ENCODE results near the gene SERPINA3.
"Not testable (repeated sequence)": the region's sequence is repeated elsewhere in the genome, so short reads cannot be mapped to it uniquely, and the experiment has no call there.

SERPINA3 gene

GRCh38 chr14:94628578-94628977, 16.4 kb downstream of the SERPINA3 start:
- peak in 2 of 10 donors; percentile 10 to 24 for DNase-seq
- intact Hi-C loops (cut with DNase I) = no loop called here

GRCh38 chr14:94630396-94630795, 18.2 kb downstream of the SERPINA3 start:
- intact Hi-C loops (cut with DNase I) = no loop called here
- peak in 2 of 10 donors; percentile 58 to 71 for DNase-seq

GRCh38 chr14:94631050-94631449, 18.9 kb downstream of the SERPINA3 start:
- intact Hi-C loops (cut with DNase I) = no loop called here
- no peak for DNase-seq

- DNase-seq = peak in 1 of 10 donors; percentile 60
- intact Hi-C loops (cut with DNase I) = no loop called here
Measured at GRCh38 chr14:94631536-94632304, 19.5 kb downstream of the SERPINA3 start.

- DNase-seq = peak in 1 of 10 donors; percentile 72
Measured at GRCh38 chr14:94632305-94632590, 20.1 kb downstream of the SERPINA3 start.

GRCh38 chr14:94633121-94633520, 20.9 kb downstream of the SERPINA3 start:
- peak in 1 of 10 donors; percentile 79 for DNase-seq
- intact Hi-C loops (cut with DNase I) = no loop called here

More at GRCh38 chr14:94632305-94632590, 20.1 kb downstream of the SERPINA3 start:
- intact Hi-C loops (cut with DNase I) = no loop called here

- intact Hi-C loops (cut with DNase I) = no loop called here
- DNase-seq = no peak
Measured at GRCh38 chr14:94635154-94635553, 23.0 kb downstream of the SERPINA3 start.

- no peak for DNase-seq
- intact Hi-C loops (cut with DNase I) = no loop called here
Measured at GRCh38 chr14:94636744-94637412, 24.7 kb downstream of the SERPINA3 start.

- DNase-seq; intact Hi-C loops (cut with DNase I): not testable (repeated sequence)
Measured at GRCh38 chr14:94637814-94638213, 25.6 kb downstream of the SERPINA3 start.

GRCh38 chr14:94638339-94638738, 26.1 kb downstream of the SERPINA3 start:
- peak in 1 of 10 donors; percentile 44 for DNase-seq
- intact Hi-C loops (cut with DNase I) = no loop called here

GRCh38 chr14:94638961-94639817, 27.0 kb downstream of the SERPINA3 start:
- no peak for DNase-seq
- intact Hi-C loops (cut with DNase I) = no loop called here

- intact Hi-C loops (cut with DNase I) = no loop called here
- DNase-seq = no peak
Measured at GRCh38 chr14:94640721-94641631, 28.8 kb downstream of the SERPINA3 start.

- DNase-seq = no peak
- intact Hi-C loops (cut with DNase I) = no loop called here
Measured at GRCh38 chr14:94641632-94641955, 29.4 kb downstream of the SERPINA3 start.

- DNase-seq = no peak
- intact Hi-C loops (cut with DNase I) = no loop called here
Measured at GRCh38 chr14:94643316-94644101, 31.3 kb downstream of the SERPINA3 start.

GRCh38 chr14:94644102-94644535, 31.9 kb downstream of the SERPINA3 start:
- DNase-seq = no peak
- intact Hi-C loops (cut with DNase I) = no loop called here

- no peak for DNase-seq
- intact Hi-C loops (cut with DNase I) = no loop called here
Measured at GRCh38 chr14:94646066-94646465, 33.9 kb downstream of the SERPINA3 start.

GRCh38 chr14:94646481-94646880, 34.3 kb downstream of the SERPINA3 start:
- intact Hi-C loops (cut with DNase I) = no loop called here
- no peak for DNase-seq

GRCh38 chr14:94648801-94649200, 36.6 kb downstream of the SERPINA3 start:
- DNase-seq = no peak
- intact Hi-C loops (cut with DNase I) = no loop called here
